Spleen (tissue), 11 donors: ENCODE results near the gene TRIM56. TPM values are rescaled to one million over a fixed set of nuclear protein-coding genes. Genes with fewer than 3 reads are reported as not detected.

Experiments
- DNase-seq: peaks from one replicate; pipeline ENCODE4 v3.0.0-alpha.2; 2020
- H3K27ac ChIP-seq, 8 donors: fragments of 200-600 bp; sonication (generic) in 7 of 8; 1 replicate in 4 of 8; 2 replicates in 4 of 8; pipeline versions ENCODE4 v1.5.0 to v1.8.0; 2016 to 2021; ENCODE audit warnings: inconsistent platforms in 4 of 8, mild to moderate bottlenecking in 4 of 8, moderate library complexity in 1 of 8
- H3K27me3 ChIP-seq, 7 donors: fragments of 200-600 bp; sonication (generic) in 6 of 7; replicated peaks in 1 of 7; 1 replicate in 4 of 7; 2 replicates in 3 of 7; pipeline versions ENCODE4 v1.5.0 to v1.8.0; 2016 to 2021; ENCODE audit warnings: inconsistent platforms in 3 of 7, mild to moderate bottlenecking in 1 of 7
- H3K36me3 ChIP-seq, 6 donors: fragments of 200-600 bp; sonication (generic) in 5 of 6; 1 replicate in 4 of 6; 2 replicates in 2 of 6; pipeline versions ENCODE4 v1.5.0 to v1.8.0; 2016 to 2021; ENCODE audit warnings: inconsistent platforms in 2 of 6
- H3K4me1 ChIP-seq, 6 donors: fragments of 200-600 bp; sonication (generic) in 5 of 6; 1 replicate in 3 of 6; 2 replicates in 3 of 6; pipeline versions ENCODE4 v1.5.0 to v1.8.0; 2016 to 2021; ENCODE audit warnings: inconsistent platforms in 3 of 6
- H3K4me3 ChIP-seq, 8 donors: fragments of 200-600 bp; sonication (generic) in 7 of 8; 1 replicate in 4 of 8; 2 replicates in 4 of 8; pipeline versions ENCODE4 v1.5.0 to v1.8.0; 2016 to 2021; ENCODE audit warnings: inconsistent platforms in 4 of 8, mild to moderate bottlenecking in 4 of 8, moderate library complexity in 2 of 8
- H3K9me3 ChIP-seq, 8 donors: fragments of 200-600 bp; sonication (generic) in 7 of 8; 1 replicate in 4 of 8; 2 replicates in 4 of 8; pipeline versions ENCODE4 v1.5.0 to v1.8.0; 2016 to 2021; ENCODE audit warnings: inconsistent platforms in 4 of 8
- CTCF ChIP-seq, 11 experiments: fragments of 200-600 bp in 7 of 11; fragments of 450-650 bp in 4 of 11; sonication (generic) in 4 of 11; IDR thresholded peaks in 8 of 11; conservative IDR thresholded peaks in 3 of 11; 1 replicate in 7 of 11; 2 replicates in 4 of 11; pipeline versions ENCODE4 v1.4.0 to v1.8.0; 2016 to 2021; ENCODE audit warnings: antibody characterized with exemption in 11 of 11, inconsistent platforms in 4 of 11, mild to moderate bottlenecking in 1 of 11
- POLR2A ChIP-seq, 3 donors: fragments of 450-650 bp; IDR thresholded peaks; one replicate each; pipeline ENCODE4 v1.5.1; 2017; ENCODE audit warnings: antibody characterized with exemption in 3 of 3, mild to moderate bottlenecking in 1 of 3
- POLR2AphosphoS5 ChIP-seq, 3 donors: sonication (generic); formaldehyde crosslinking; IDR thresholded peaks; one replicate each; pipeline ENCODE4 v1.5.1; 2017; ENCODE audit warnings: antibody characterized with exemption in 3 of 3
- WGBS, 5 donors: extraction: QIAGEN DNeasy Blood & Tissue Kit in 3 of 5; methylation state at CpG; one replicate each; pipeline versions ENCODE4 v1.1.5 to v1.1.7; 2013 to 2018; 5-methylcytosine and 5-hydroxymethylcytosine counted together
- intact Hi-C: fragments of 100-400 bp; cut with DNase I; formaldehyde crosslinking; loops from one replicate; pipeline ENCODE4 v1.15.0; 2023; ENCODE audit warnings: low total_unique reads
- polyA plus RNA-seq, 3 donors: library from polyadenylated mRNA; stranded (reverse); fragments of 200-250 nt; gene quantifications; one replicate each; pipeline ENCODE4 v1.2.1, GENCODE V29; 2013
- total RNA-seq, 7 donors: library from RNA; depleted of rRNA in 3 of 7; stranded (reverse); fragments of >200 nt in 3 of 7; fragmentation: NEBNext Ultra II Directional in 4 of 7; extraction: Animal tissue kit (Norgen Biotek cat#: 25700) in 4 of 7; gene quantifications; one replicate each; pipeline versions ENCODE4 v1.1.0 to v1.2.1, GENCODE V29; 2016 to 2021
- donor health status: healthy with polysubstance abuse.
- donor health status: DM: no; HTN: no; CAD: no; lungs with moderate emphysema.
- donor health status: DM: no; HTN: no; CAD: no.
- donor health status: Bipolar disorder and iron deficiency.
- donor health status: healthy.
- donor health status: DM: no; HTN: no; CAD: no.
- donor health status: DM: yes; HTN: yes; CAD: no.

The TRIM56 gene
- total and polyA plus RNA-seq, 10 donors: 5.0 to 82.2 (median 38.5) TPM

- intact Hi-C loops: no loop called here
- no peak for DNase-seq
- Histone ChIP-seq H3K27ac (peak overlapping the region in 4 of 8 donors; percentile 70 to 82 (median 80)), H3K4me1 (peaks cover 12 to 68% (median 42%) of the 10 kb centered on the region in 6 donors), H3K9me3 (no peaks in the 10 kb centered on the region), H3K4me3 (no peak overlapping the region), H3K36me3 (no peaks in the 10 kb centered on the region), H3K27me3 (peaks cover 0 to 76% (median 0%) of the 10 kb centered on the region in 7 donors)
- WGBS, 5 donors: 72 to 95% (median 89%) methylated on average over 3 of the region's 3 CpGs
- TF ChIP-seq CTCF (IDR thresholded peaks at IDR 0.05 in 8 of 11, conservative IDR thresholded peaks at IDR 0.05 in 3 of 11): no peak
- TF ChIP-seq POLR2A (IDR thresholded peaks at IDR 0.05): no peak
- no peak for TF ChIP-seq POLR2AphosphoS5 (IDR thresholded peaks at IDR 0.05)
Observed at GRCh38 chr7:101123703-101124068, 38.4 kb downstream of the TRIM56 start.

GRCh38 chr7:101124376-101125056 lies 39.2 kb downstream of the TRIM56 start:
- no peak for DNase-seq
- 20 to 37% (median 30%) methylated on average over 7 of the region's 7 CpGs for WGBS, 5 donors
- no peaks in the 10 kb centered on the region for H3K9me3 ChIP-seq
- no peak overlapping the region for H3K4me3 ChIP-seq
- H3K4me1 ChIP-seq: peaks cover 12 to 68% (median 42%) of the 10 kb centered on the region in 6 donors
- intact Hi-C loops: no loop called here
- H3K27me3 ChIP-seq: peaks cover 0 to 76% (median 0%) of the 10 kb centered on the region in 7 donors
- TF ChIP-seq POLR2AphosphoS5 (IDR thresholded peaks at IDR 0.05): no peak
- TF ChIP-seq POLR2A (IDR thresholded peaks at IDR 0.05): no peak
- TF ChIP-seq CTCF (IDR thresholded peaks at IDR 0.05 in 8 of 11, conservative IDR thresholded peaks at IDR 0.05 in 3 of 11): no peak
- peak overlapping the region in 6 of 8 donors; percentile 7 to 82 (median 74) for H3K27ac ChIP-seq
- no peaks in the 10 kb centered on the region for H3K36me3 ChIP-seq

GRCh38 chr7:101125989-101126650 lies 40.8 kb downstream of the TRIM56 start:
- H3K27ac ChIP-seq: peak overlapping the region in 6 of 8 donors; percentile 27 to 82 (median 61)
- intact Hi-C loops: no loop called here
- H3K36me3 ChIP-seq: peaks cover 0 to 8% (median 0%) of the 10 kb centered on the region in 6 donors
- H3K9me3 ChIP-seq: no peaks in the 10 kb centered on the region
- no peak for DNase-seq
- H3K4me1 ChIP-seq: peaks cover 12 to 68% (median 42%) of the 10 kb centered on the region in 6 donors
- TF ChIP-seq CTCF (IDR thresholded peaks at IDR 0.05 in 8 of 11, conservative IDR thresholded peaks at IDR 0.05 in 3 of 11) (no peak), POLR2AphosphoS5 (IDR thresholded peaks at IDR 0.05) (no peak), POLR2A (IDR thresholded peaks at IDR 0.05) (no peak)
- H3K27me3 ChIP-seq: peaks cover 0 to 71% (median 0%) of the 10 kb centered on the region in 7 donors
- 27 to 43% (median 35%) methylated on average over 11 to 15 of the region's 15 CpGs for WGBS, 5 donors
- H3K4me3 ChIP-seq: peak overlapping the region in 1 of 8 donors; percentile 46
